SKM-1 (cell line): ENCODE measurements around the gene CCNI.

Source experiments
- DNase-seq: peaks from one replicate; lab custom pipeline; 2025; ENCODE audit not compliant: unreplicated experiment; lab: John Stamatoyannopoulos, UW

CCNI gene

DNA sequence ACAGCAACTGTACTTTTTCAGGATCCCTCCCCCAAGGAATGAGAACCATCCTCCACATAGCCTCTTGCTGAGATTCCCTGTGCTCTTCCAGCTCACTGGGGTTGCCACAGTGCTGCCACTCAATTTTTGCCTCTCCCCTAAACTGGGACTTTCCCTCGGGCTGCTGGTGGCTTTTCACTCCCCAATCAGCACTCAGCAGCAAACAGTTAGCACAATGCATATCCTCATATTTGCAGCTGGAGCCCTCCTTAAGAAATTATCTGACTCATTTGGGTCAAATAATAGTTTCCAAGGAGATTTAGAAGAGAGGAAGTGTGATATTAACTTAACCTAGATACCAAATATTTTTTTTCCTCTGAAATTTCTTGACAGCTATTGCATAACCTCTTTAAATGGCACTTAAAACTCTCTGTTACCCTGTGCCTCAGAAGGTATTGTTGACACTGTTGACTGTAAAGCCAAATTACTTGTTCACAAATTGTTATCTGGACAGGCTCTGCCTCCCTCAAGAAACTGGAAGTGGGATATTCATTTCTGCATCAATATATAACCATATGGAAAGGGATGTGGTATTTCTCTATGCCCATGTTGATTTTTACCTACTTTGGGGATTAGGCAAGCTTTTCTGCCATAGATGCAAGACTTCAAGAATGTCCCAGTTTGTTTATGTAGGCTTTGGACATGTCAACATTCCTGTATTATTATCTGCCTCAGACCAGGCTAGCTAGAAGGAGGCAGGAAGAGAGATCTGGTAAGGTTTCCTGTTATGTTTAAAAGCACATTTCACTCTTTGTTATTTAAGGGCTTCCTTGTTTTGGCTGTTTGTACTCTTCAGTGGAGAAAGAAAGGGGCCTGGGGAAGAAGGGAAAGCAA, 68.2 kb downstream of the CCNI start:
- no peak for DNase-seq

DNA sequence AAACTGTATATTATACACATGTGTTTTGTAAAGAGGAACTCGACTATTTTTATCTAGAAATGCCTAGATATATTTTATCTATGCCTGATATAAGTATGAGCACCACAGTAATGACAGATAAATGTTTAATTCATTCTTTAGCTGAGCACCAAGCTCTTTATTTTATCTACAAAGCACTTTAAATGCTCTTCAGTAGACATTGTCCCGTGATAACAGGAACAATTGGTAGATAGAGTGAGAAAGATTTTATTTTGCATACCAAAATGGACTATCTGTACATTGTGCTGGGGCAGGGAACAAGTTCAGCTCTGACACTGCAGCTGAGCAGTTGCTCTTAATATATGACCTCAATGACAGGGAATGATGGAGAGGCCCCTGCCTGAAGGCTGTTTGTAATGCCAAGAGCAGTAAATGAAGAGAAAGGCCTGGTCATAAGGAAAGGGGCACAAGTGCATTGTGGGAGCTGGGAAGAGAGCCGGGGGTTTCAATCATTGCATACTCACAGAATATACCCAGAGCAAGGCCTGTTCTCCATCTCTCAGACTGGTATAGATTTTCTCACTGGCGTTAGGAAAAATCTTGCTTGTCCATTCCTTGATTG, 68.9 kb downstream of the CCNI start:
- no peak for DNase-seq

- DNase-seq = no peak
Measured at GRCh38 chr4:77003400-77003799, 72.4 kb downstream of the CCNI start.

- no peak for DNase-seq
Measured at GRCh38 chr4:77002321-77003107, 73.3 kb downstream of the CCNI start.

- DNase-seq = no peak
Measured at GRCh38 chr4:77001907-77002306, 73.9 kb downstream of the CCNI start.

DNA sequence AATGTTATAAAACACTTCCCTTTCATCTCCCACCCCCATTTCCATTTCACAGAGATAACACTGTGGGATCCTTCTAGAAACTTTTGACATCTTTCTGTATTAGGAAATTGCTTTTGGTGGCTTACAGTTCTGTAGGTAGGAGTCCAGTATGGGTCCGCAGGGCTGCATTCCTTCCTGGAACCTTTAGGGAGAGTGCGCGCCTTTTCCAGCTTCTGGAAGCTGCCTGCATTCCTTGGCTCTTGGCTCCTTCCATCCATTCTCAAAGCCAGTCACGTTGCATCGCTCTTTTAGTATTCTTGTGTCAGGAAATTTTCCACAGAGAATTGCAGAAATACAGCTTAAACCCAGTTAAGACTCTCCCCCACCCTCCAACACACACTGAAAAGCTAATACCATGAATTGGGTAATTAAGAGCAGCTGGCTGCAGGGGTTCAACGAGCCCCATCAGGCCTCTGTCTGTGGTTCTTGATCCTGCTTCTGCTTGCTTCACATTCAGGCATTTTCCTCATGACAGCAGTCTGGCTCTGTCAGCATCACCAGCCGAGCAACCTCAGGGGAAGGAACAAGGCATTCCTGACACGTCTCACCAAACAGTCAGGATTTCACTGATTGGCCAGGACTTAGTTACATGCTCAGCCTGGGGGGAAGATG, 77.4 kb downstream of the CCNI start:
- DNase-seq = no peak

- DNase-seq = no peak
Measured at GRCh38 chr4:76997532-76997931, 78.3 kb downstream of the CCNI start.
